Osteocyte (in vitro differentiated cells): ENCODE measurements around the gene PANK1. TPM values are rescaled to one million over a fixed set of nuclear protein-coding genes. Genes with fewer than 3 reads are reported as not detected.
A peak's percentile ranks its signal among the peaks of the same experiment; 100 is the strongest.
"Not testable (repeated sequence)": the region's sequence is repeated elsewhere in the genome, so short reads cannot be mapped to it uniquely, and the experiment has no call there.

ENCODE experiments used
- DNase-seq: peaks from one replicate; pipeline ENCODE4 v3.0.0; 2021; ENCODE audit warnings: mixed read lengths; ENCODE audit not compliant: unreplicated experiment; ENCODE audit errors: extremely low spot score
- H3K27ac Mint-ChIP-seq: one replicate; pipeline ENCODE4 v1.8.0; 2021; ENCODE audit warnings: mild to moderate bottlenecking, mixed read lengths; ENCODE audit not compliant: unreplicated experiment
- H3K27me3 Mint-ChIP-seq: one replicate; pipeline ENCODE4 v1.8.0; 2021; ENCODE audit warnings: mixed read lengths; ENCODE audit not compliant: unreplicated experiment
- H3K36me3 Mint-ChIP-seq: one replicate; pipeline ENCODE4 v1.8.0; 2021; ENCODE audit warnings: mixed read lengths; ENCODE audit not compliant: unreplicated experiment
- H3K4me1 Mint-ChIP-seq: one replicate; pipeline ENCODE4 v1.8.0; 2021; ENCODE audit warnings: mixed read lengths; ENCODE audit not compliant: unreplicated experiment
- H3K4me3 Mint-ChIP-seq: one replicate; pipeline ENCODE4 v1.8.0; 2021; ENCODE audit warnings: mild to moderate bottlenecking, moderate library complexity, mixed read lengths; ENCODE audit not compliant: unreplicated experiment
- H3K9me3 Mint-ChIP-seq: one replicate; pipeline ENCODE4 v1.8.0; 2021; ENCODE audit warnings: mixed read lengths; ENCODE audit not compliant: unreplicated experiment
- CTCF ChIP-seq: fragments of 200-600 bp; sonication (generic); IDR thresholded peaks from 2 replicates; pipeline ENCODE4 v1.5.0; 2021; ENCODE audit warnings: antibody characterized with exemption, mild to moderate bottlenecking, moderate library complexity
- total RNA-seq: library from RNA; stranded (reverse); gene quantifications from 2 replicates; pipeline ENCODE4 v1.2.1, GENCODE V29; 2021

The PANK1 gene
- total RNA-seq, 1 donor from 2014 or later, result 6.6 TPM

GRCh38 chr10:89552213-89552612 lies 92.8 kb downstream of the PANK1 start:
- H3K9me3 Mint-ChIP-seq, result no peaks in the 10 kb centered on the region
- H3K27me3 Mint-ChIP-seq, result no peaks in the 10 kb centered on the region
- no peak overlapping the region for H3K4me3 Mint-ChIP-seq
- peak overlapping the region; percentile 36 for H3K27ac Mint-ChIP-seq
- DNase-seq, result no peak
- H3K4me1 Mint-ChIP-seq, result peaks cover 20% of the 10 kb centered on the region
- H3K36me3 Mint-ChIP-seq, result no peaks in the 10 kb centered on the region
- TF ChIP-seq CTCF, result no peak

GRCh38 chr10:89550509-89550908 lies 94.5 kb downstream of the PANK1 start:
- Mint-ChIP-seq H3K27ac (no peak overlapping the region), H3K4me3 (no peak overlapping the region), H3K9me3 (no peaks in the 10 kb centered on the region), H3K4me1 (peaks cover 20% of the 10 kb centered on the region), H3K36me3 (no peaks in the 10 kb centered on the region), H3K27me3 (no peaks in the 10 kb centered on the region)
- DNase-seq, result no peak
- TF ChIP-seq CTCF, result no peak

GRCh38 chr10:89549510-89549909 lies 95.5 kb downstream of the PANK1 start:
- Mint-ChIP-seq H3K27ac (no peak overlapping the region), H3K9me3 (no peaks in the 10 kb centered on the region), H3K4me3 (no peak overlapping the region), H3K27me3 (no peaks in the 10 kb centered on the region), H3K4me1 (peaks cover 20% of the 10 kb centered on the region), H3K36me3 (no peaks in the 10 kb centered on the region)
- no peak for TF ChIP-seq CTCF
- DNase-seq, result no peak

GRCh38 chr10:89548673-89549072 lies 96.4 kb downstream of the PANK1 start:
- Mint-ChIP-seq H3K36me3 (no peaks in the 10 kb centered on the region), H3K27me3 (no peaks in the 10 kb centered on the region), H3K27ac (no peak overlapping the region), H3K4me3 (no peak overlapping the region), H3K9me3 (no peaks in the 10 kb centered on the region), H3K4me1 (peaks cover 19% of the 10 kb centered on the region)
- TF ChIP-seq CTCF, result no peak
- no peak for DNase-seq

- H3K27ac Mint-ChIP-seq, result no peak overlapping the region
- TF ChIP-seq CTCF, result no peak
- H3K4me3 Mint-ChIP-seq, result no peak overlapping the region
- H3K9me3 Mint-ChIP-seq, result no peaks in the 10 kb centered on the region
- H3K27me3 Mint-ChIP-seq, result no peaks in the 10 kb centered on the region
- H3K4me1 Mint-ChIP-seq, result peaks cover 12% of the 10 kb centered on the region
- H3K36me3 Mint-ChIP-seq, result no peaks in the 10 kb centered on the region
- no peak for DNase-seq
Measured at GRCh38 chr10:89547853-89548513, 97.1 kb downstream of the PANK1 start.

GRCh38 chr10:89546651-89547050 lies 98.4 kb downstream of the PANK1 start:
- H3K4me1 Mint-ChIP-seq, H3K36me3 Mint-ChIP-seq, H3K27ac Mint-ChIP-seq, H3K9me3 Mint-ChIP-seq, H3K4me3 Mint-ChIP-seq, DNase-seq, H3K27me3 Mint-ChIP-seq: not testable (repeated sequence)
